Measurements from ENCODE around the gene MUL1. TPM values are rescaled to one million over a fixed set of nuclear protein-coding genes. Genes with fewer than 3 reads are reported as not detected.

Gene MUL1
- total RNA-seq, 1 experiment from 2014 or later: 24.7 TPM

DNA sequence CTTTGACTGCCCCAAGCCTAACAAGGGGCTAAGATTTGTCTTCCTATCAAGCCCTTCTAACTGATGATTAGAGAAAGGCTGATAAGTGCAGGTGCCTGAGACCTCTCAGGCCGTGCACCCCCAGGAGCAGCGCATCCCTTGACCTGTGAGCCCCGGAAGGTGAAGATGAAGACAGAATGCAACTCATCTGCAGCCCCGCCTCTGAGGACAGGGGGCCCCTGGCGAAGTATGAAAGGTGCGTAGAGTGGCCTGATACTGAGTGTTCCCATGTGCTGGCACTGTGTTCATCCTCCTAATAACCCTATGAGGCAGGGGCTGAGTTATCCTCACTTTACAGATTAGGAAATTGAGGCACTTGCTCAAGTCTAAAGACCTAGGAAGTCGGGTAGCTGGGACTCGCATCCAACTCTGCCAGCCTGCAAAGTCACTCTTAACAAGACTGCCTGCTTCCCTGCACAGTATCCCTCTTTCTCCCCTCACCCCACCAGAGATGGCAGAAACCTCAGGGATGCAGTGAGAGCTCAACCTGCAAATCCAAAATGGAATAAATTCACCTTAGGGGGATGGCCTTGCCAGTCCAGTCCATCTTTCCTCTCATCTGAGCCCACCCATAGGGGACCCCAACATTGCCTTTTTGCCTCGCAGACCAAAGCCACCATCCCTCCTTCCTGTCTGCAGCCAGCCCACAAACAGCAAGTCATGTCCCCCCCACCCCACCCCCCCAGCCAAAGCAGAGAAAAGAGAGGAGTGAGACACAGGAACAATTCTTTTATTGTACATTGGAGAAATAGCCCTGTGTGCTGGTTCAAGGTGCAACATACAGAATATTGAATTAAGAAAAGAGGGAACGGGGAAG lies 26.1 kb downstream of the MUL1 start:
- Histone ChIP-seq H3K4me2 (ENCODE audit: low read length) (peak overlapping the region; percentile 64), H3K9me3 (ENCODE audit: control insufficient read depth in 1 of 2, insufficient read depth in 1 of 2, low read depth in 1 of 2, low read length in 2 of 2) (no peaks in the 10 kb centered on the region), H3K79me2 (ENCODE audit: insufficient read depth, low read length) (peaks cover 18% of the 10 kb centered on the region), H3K4me1 (ENCODE audit: control insufficient read depth in 1 of 2, insufficient read depth in 2 of 2, low read length in 2 of 2) (peaks cover 41 to 72% of the 10 kb centered on the region in 2 experiments), H3K27ac (ENCODE audit: low read depth, low read length) (no peak overlapping the region), H3K4me3 (replicated peaks in 1 of 2; ENCODE audit: low read depth in 1 of 2, low read length in 2 of 2) (no peak overlapping the region), H3K27me3 (ENCODE audit: insufficient read depth, low read length) (no peaks in the 10 kb centered on the region), H4K20me1 (ENCODE audit: insufficient read depth) (no peaks in the 10 kb centered on the region), H3K9ac (ENCODE audit: low read length) (peak overlapping the region; percentile 17; the same call in 1 of the 2 replicates), H2AFZ (ENCODE audit: low read depth, low read length, poor library complexity, severe bottlenecking) (no peak overlapping the region), H3K36me3 (ENCODE audit: control insufficient read depth in 1 of 2, insufficient read depth in 2 of 2, low read length in 2 of 2) (no peaks in the 10 kb centered on the region), H3K9me2 (ENCODE audit: insufficient read depth) (no peaks in the 10 kb centered on the region)
- TF ChIP-seq, protein P1, sequence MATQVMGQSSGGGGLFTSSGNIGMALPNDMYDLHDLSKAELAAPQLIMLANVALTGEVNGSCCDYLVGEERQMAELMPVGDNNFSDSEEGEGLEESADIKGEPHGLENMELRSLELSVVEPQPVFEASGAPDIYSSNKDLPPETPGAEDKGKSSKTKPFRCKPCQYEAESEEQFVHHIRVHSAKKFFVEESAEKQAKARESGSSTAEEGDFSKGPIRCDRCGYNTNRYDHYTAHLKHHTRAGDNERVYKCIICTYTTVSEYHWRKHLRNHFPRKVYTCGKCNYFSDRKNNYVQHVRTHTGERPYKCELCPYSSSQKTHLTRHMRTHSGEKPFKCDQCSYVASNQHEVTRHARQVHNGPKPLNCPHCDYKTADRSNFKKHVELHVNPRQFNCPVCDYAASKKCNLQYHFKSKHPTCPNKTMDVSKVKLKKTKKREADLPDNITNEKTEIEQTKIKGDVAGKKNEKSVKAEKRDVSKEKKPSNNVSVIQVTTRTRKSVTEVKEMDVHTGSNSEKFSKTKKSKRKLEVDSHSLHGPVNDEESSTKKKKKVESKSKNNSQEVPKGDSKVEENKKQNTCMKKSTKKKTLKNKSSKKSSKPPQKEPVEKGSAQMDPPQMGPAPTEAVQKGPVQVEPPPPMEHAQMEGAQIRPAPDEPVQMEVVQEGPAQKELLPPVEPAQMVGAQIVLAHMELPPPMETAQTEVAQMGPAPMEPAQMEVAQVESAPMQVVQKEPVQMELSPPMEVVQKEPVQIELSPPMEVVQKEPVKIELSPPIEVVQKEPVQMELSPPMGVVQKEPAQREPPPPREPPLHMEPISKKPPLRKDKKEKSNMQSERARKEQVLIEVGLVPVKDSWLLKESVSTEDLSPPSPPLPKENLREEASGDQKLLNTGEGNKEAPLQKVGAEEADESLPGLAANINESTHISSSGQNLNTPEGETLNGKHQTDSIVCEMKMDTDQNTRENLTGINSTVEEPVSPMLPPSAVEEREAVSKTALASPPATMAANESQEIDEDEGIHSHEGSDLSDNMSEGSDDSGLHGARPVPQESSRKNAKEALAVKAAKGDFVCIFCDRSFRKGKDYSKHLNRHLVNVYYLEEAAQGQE (IDR thresholded peaks at IDR 0.05; ENCODE audit: low read depth): no peak
- TF ChIP-seq EZH2 (IDR thresholded peaks at IDR 0.05): no peak
- TF ChIP-seq ZNF274 (IDR thresholded peaks at IDR 0.05; ENCODE audit: low read depth, low read length): no peak
- TF ChIP-seq POLR2AphosphoS5 (IDR thresholded peaks at IDR 0.05; ENCODE audit: low read depth, low read length): no peak
- no peak for TF ChIP-seq ZFX (IDR thresholded peaks at IDR 0.05)
- TF ChIP-seq, protein P2, sequence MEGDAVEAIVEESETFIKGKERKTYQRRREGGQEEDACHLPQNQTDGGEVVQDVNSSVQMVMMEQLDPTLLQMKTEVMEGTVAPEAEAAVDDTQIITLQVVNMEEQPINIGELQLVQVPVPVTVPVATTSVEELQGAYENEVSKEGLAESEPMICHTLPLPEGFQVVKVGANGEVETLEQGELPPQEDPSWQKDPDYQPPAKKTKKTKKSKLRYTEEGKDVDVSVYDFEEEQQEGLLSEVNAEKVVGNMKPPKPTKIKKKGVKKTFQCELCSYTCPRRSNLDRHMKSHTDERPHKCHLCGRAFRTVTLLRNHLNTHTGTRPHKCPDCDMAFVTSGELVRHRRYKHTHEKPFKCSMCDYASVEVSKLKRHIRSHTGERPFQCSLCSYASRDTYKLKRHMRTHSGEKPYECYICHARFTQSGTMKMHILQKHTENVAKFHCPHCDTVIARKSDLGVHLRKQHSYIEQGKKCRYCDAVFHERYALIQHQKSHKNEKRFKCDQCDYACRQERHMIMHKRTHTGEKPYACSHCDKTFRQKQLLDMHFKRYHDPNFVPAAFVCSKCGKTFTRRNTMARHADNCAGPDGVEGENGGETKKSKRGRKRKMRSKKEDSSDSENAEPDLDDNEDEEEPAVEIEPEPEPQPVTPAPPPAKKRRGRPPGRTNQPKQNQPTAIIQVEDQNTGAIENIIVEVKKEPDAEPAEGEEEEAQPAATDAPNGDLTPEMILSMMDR (IDR thresholded peaks at IDR 0.05 in 2 of 3, conservative IDR thresholded peaks at IDR 0.05 in 1 of 3; ENCODE audit: borderline replicate concordance in 1 of 3, insufficient read depth in 1 of 3, low read depth in 2 of 3, low read length in 2 of 3): no peak
- no peak for TF ChIP-seq EZH2phosphoT487 (IDR thresholded peaks at IDR 0.05; ENCODE audit: borderline replicate concordance)
- 0 out of 2 replicates have a peak, but pooled peaks have one; percentile 31 for TF ChIP-seq SIN3A (IDR thresholded peaks at IDR 0.05; ENCODE audit: low read depth)
- no peak for TF ChIP-seq EGR1 (IDR thresholded peaks at IDR 0.05; ENCODE audit: low read depth)
- no peak for TF ChIP-seq ELF1 (IDR thresholded peaks at IDR 0.05; ENCODE audit: borderline replicate concordance, low read depth)
- no peak for TF ChIP-seq TCF7L2 (IDR thresholded peaks at IDR 0.05; ENCODE audit: borderline replicate concordance, extremely low read depth, insufficient read depth, insufficient read length)
- no peak for TF ChIP-seq JUND (IDR thresholded peaks at IDR 0.05)
- TF ChIP-seq, protein P3, sequence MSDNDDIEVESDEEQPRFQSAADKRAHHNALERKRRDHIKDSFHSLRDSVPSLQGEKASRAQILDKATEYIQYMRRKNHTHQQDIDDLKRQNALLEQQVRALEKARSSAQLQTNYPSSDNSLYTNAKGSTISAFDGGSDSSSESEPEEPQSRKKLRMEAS (IDR thresholded peaks at IDR 0.05): 0 out of 2 replicates have a peak, but pooled peaks have one; percentile 2
- TF ChIP-seq FOSL1 (IDR thresholded peaks at IDR 0.05; ENCODE audit: low read depth): no peak
- TF ChIP-seq, protein P4, sequence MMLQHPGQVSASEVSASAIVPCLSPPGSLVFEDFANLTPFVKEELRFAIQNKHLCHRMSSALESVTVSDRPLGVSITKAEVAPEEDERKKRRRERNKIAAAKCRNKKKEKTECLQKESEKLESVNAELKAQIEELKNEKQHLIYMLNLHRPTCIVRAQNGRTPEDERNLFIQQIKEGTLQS (IDR thresholded peaks at IDR 0.05): no peak
- no peak for TF ChIP-seq RAD21 (IDR thresholded peaks at IDR 0.05; ENCODE audit: low read depth)
- no peak for TF ChIP-seq CEBPB (IDR thresholded peaks at IDR 0.05; ENCODE audit: low read depth)
- intact Hi-C loops (cut with micrococcal nuclease): no loop called here
- BruUV-seq (replicated peaks): no TSS peak
- ChIA-PET CTCF (interaction anchor here (0.5 to 1.2 kb wide), 4 partner anchors 10 to 49 kb away, joined by 3 to 4 read pairs (median 3); no protein-coding TSS in a partner anchor), RAD21 (ENCODE audit: low non-redundant PET in 1 of 2, low total read pairs in 2 of 2, uncharacterized antibody in 2 of 2, unreplicated experiment in 2 of 2) (interaction anchor here in 1 of 2 experiments (0.8 kb wide), 1 partner anchor 104 kb away, joined by 6 read pairs; no protein-coding TSS in a partner anchor), POLR2A (interaction anchor here (1.5 to 1.6 kb wide), 2 partner anchors 13 kb away, joined by 3 to 5 read pairs; no protein-coding TSS in a partner anchor)
- ATAC-seq: no peak
- DNase-seq (ENCODE audit: low read depth, low spot score): no peak
